MG63 (cell line): ENCODE results near the gene KLF2. TPM values are rescaled to one million over a fixed set of nuclear protein-coding genes. Genes with fewer than 3 reads are reported as not detected.

ENCODE experiments used
- DNase-seq: peaks from one replicate; pipeline ENCODE4 v3.0.0-alpha.2; 2020
- H3K27me3 ChIP-seq: fragments of 250-450 bp; sonication (Bioruptor Pico); 2 replicates; pipeline ENCODE4 v1.5.1; 2020; ENCODE audit warnings: mild to moderate bottlenecking, moderate library complexity
- H3K36me3 ChIP-seq: fragments of 250-450 bp; sonication (Bioruptor Pico); 2 replicates; pipeline ENCODE4 v1.5.1; 2020; ENCODE audit warnings: mild to moderate bottlenecking, moderate library complexity
- H3K4me3 ChIP-seq: fragments of 250-450 bp; sonication (Bioruptor Pico); 2 replicates; pipeline ENCODE4 v1.5.1; 2020; ENCODE audit warnings: mild to moderate bottlenecking, moderate library complexity
- H3K9me3 ChIP-seq: fragments of 250-450 bp; sonication (Bioruptor Pico); 2 replicates; pipeline ENCODE4 v1.5.1; 2020; ENCODE audit warnings: mild to moderate bottlenecking, moderate library complexity
- total RNA-seq: library from RNA; depleted of rRNA; stranded (reverse); fragments of >200 nt; shearing (Covaris generic); gene quantifications from 2 replicates; pipeline ENCODE4 v1.2.3, GENCODE V29; 2014; ENCODE audit warnings: low replicate concordance

KLF2 gene
- total RNA-seq, 1 experiment from 2014 or later = 4.4 TPM

DNA sequence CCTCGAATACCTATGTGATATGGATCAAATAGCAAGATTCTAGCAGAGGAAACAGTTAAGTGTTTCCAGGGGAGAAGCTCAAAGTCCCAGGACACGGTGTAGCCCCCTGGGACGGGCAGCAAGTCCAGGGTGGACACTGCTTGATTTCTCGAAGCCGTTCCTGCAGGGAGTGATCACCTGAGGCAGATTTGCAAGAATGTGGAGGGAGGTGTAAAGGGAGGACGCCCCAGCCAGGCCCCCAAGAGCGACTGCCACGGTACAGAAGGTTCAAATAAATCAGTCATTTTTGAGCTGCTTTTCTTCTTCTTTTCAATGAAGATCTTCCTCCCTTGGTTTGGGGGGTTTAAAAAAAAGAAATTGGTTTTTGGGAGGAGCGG is 41.4 kb downstream of the KLF2 start:
- Histone ChIP-seq H3K36me3 (peaks cover 7% of the 10 kb centered on the region), H3K4me3 (no peak overlapping the region), H3K27me3 (no peaks in the 10 kb centered on the region), H3K9me3 (no peaks in the 10 kb centered on the region)
- DNase-seq = no peak

DNA sequence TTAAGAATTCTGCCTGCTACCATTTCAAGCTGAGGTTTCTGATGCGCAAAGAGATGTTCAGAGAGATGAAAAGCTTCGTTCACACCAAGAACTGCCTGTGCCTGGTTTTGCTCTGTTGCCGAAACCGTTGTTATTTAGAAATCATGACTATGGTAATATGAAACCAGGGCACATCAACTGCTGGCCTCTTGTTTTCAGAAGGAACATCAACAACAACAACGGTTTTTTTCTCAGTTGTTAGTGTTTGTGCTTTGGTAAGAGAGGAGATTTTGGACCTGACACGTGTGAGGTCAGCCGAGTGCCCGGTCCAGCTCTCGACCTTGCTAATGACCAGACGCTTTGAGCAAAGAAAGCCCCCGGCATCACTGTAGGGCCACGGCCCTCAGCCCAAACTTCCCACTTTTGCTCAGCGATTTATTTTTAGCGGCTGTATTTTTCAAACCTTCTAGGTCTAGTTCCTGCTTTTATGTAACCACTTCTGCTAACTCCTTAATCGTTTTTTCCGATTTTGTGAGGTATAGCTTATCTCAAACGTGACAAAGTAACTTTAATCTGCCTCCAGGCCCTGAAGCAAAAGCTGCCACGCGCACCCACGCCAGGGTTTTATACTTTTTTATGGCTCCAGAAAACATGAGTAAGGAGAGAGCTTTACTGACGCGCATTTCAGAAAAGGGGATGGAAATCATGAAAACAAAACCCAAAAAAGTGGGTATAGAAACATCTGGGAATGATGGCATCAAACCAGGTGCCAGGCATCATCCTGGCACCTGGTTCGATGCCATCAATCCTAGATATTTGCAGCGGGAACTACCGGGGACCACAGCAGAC is 42.0 kb downstream of the KLF2 start:
- Histone ChIP-seq H3K27me3 (no peaks in the 10 kb centered on the region), H3K9me3 (no peaks in the 10 kb centered on the region), H3K4me3 (no peak overlapping the region), H3K36me3 (peaks cover 9% of the 10 kb centered on the region)
- no peak for DNase-seq

DNA sequence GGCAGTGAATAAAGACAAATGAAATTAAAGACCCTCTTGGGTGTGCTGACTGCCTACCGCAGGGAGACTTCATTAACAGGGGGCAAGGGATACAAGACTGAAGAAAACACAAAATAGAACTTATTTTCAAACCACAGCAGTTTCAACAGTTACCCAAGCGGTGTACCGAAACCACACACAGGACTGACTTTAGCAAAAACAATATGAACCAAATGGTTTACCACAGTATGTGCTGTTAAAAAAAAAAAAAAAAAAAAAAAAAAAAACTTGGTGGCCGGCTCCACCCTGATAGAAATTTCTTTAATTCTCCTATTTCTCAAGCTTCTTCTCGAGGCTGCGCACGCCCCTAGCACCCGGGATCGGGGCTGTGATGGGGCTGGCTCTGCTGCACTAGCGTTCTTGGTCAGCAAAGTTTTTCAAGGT is 42.6 kb downstream of the KLF2 start:
- DNase-seq = no peak
- no peak overlapping the region for H3K4me3 ChIP-seq
- no peaks in the 10 kb centered on the region for H3K9me3 ChIP-seq
- peaks cover 14% of the 10 kb centered on the region for H3K36me3 ChIP-seq
- H3K27me3 ChIP-seq = no peaks in the 10 kb centered on the region

DNA sequence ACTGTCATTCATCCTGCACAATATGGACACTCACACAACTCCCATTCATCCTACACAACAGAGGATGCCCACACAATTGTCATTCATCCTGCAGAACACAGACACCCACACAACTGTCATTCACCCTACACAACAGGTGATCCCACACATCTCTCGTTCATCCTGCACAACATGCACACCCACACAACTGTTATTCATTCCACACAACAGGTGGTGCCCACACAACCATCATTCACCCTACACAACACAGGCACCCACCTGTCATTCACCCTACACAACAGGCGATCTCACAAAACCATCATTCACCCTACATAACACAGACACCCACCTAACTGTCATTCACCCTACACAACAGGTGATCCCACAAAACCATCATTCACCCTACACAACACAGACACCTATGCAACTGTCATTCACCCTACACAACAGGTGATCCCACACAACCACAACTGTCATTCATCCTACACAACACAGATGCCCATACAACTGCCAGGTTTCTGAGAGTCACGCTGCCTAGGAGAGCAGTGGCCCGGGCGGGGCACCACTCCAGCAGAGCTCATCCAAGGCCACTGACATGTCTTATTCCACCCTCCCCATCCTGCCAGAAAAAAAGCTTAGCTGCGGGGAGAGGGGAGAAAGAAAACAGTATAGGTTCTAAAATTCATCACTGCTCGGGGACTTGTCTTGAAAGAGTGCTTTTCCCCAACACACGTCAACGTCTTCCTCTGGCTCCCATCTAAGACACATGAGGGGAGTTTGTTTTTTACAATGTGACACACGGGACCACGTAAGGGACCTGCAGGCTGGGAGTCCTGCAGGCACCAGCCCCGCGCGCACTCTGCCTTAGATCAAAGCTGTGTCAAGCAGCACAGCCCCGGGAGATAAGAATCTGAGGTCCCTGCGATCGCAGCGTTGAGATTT is 44.0 kb downstream of the KLF2 start:
- no peaks in the 10 kb centered on the region for H3K27me3 ChIP-seq
- DNase-seq = no peak
- no peaks in the 10 kb centered on the region for H3K9me3 ChIP-seq
- no peak overlapping the region for H3K4me3 ChIP-seq
- peaks cover 21% of the 10 kb centered on the region for H3K36me3 ChIP-seq

DNA sequence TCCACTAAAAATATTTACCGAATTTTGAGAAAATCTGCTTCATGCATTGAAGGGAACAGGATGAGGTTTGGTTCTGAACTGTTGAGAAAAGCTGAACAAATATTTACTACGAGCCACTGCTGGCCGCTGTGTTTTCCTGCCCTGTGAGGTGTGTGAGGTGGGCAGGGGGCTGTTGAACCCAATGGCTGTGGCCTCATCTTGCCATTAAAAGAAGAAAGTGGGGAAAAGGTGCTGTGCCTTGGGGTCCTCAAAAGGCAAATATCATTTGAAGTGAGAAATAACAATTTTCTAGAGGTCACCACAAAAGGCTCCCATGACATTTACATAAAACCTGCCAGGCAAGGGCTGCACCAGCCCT is 44.7 kb downstream of the KLF2 start:
- H3K27me3 ChIP-seq = no peaks in the 10 kb centered on the region
- H3K9me3 ChIP-seq = no peaks in the 10 kb centered on the region
- peaks cover 22% of the 10 kb centered on the region for H3K36me3 ChIP-seq
- DNase-seq = no peak
- H3K4me3 ChIP-seq = no peak overlapping the region

DNA sequence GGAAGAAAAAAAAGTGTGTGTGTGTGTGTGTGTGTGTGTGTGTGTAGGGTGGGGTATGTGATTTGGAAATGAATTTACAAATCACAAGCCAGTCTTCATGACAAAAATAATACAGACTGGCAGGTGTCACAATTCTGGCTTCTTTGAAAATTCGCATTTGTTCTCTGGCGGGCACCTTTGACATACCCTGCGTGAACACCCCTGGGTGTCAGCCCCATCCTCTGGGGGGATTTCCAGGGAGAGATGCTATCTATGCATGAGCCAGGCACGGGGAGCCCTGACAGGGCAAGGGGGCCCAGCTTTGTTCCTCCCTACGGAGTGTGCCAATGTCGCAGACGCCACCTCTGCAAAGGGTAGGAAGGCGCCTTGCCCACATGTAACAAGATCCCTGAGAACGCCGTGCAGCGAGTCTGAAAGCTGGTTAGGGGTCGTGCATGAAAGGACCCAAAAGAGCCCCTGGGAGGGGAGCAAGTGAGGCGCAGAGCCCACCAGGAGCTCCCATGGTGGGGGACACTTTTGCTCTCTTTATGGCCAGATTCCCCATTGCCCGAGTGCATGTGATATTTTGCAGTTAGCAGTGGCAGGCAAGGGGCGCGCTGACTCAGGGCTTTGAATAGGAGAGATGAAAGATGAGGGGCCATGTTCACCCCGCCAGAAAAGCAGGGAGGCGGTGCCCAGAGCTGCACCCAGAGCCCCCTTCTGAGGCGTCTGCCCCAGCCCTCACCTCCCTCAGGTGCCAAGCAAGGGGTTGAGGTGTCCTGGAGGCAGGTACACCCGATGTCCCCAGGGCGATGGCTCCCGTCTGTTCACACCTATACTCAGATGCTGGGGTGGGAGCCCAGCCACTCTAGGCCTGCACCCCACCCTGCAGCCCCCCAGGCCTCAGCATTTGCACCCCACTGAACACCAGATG is 45.3 kb downstream of the KLF2 start:
- Histone ChIP-seq H3K36me3 (peaks cover 28% of the 10 kb centered on the region), H3K4me3 (no peak overlapping the region)
- DNase-seq = no peak

DNA sequence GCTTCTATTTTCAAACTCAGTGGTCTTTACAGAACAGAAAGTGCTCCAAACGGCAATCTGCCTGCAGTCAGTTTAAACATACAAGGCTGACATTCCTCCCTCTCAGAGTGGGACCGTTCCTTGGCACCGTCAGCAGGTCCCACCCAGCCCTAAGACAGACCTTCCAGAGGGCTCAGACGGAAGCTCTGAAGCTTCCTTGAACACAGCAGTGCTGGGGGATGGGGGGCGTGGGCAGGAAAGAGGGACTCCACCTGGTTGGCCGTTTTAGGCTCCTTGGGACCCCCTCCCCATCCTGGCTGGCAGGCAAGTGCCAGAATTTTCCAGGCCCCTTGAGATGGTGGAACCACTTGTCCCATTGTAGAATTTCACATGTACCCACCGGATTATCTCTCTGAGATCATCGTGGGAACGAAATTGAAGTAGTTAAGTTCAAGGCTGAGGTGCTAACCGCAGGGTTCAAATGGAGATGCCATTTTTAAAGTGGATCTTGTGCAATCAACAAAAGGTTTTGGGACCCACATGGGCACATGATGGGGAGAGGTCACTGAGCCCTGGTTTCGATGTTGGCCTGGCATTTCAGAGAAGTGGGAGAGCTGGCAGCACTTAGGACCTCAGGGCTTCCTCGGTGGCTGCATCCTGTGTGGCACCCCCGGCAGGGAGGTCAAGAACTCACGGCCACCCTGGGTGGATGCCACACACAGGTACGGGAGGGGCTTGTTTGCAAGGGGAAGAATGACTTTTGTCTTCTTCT is 46.2 kb downstream of the KLF2 start:
- peaks cover 35% of the 10 kb centered on the region for H3K36me3 ChIP-seq
- DNase-seq = no peak
- H3K27me3 ChIP-seq = no peaks in the 10 kb centered on the region
- H3K9me3 ChIP-seq = no peaks in the 10 kb centered on the region
- H3K4me3 ChIP-seq = no peak overlapping the region

More for the DNA sequence above, 45.3 kb downstream of the KLF2 start:
- no peaks in the 10 kb centered on the region for H3K27me3 ChIP-seq
- H3K9me3 ChIP-seq = no peaks in the 10 kb centered on the region

DNA sequence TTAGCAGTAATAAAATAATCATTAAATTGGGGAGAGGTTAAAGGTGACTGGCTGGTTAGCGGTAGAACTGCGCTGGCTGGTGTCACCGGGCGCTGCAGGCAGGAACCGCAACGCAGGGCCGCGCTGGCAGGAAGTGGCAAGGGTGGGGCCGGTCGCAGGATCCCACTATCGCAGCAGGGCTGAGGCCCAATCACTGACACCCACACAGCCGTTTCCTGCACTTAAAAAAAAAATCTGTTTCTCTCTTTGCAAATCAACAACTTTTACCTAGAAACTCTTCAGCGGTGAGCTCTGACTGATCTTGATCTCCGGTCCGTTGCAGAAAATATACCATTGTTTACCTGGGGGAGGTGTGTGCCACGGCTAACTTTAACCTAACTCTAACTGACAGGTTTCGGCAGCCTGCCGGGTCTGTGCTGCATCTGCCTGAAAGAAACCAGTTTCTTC is 46.9 kb downstream of the KLF2 start:
- no peak for DNase-seq
- Histone ChIP-seq H3K9me3 (no peaks in the 10 kb centered on the region), H3K4me3 (no peak overlapping the region), H3K27me3 (no peaks in the 10 kb centered on the region), H3K36me3 (peaks cover 42% of the 10 kb centered on the region)

DNA sequence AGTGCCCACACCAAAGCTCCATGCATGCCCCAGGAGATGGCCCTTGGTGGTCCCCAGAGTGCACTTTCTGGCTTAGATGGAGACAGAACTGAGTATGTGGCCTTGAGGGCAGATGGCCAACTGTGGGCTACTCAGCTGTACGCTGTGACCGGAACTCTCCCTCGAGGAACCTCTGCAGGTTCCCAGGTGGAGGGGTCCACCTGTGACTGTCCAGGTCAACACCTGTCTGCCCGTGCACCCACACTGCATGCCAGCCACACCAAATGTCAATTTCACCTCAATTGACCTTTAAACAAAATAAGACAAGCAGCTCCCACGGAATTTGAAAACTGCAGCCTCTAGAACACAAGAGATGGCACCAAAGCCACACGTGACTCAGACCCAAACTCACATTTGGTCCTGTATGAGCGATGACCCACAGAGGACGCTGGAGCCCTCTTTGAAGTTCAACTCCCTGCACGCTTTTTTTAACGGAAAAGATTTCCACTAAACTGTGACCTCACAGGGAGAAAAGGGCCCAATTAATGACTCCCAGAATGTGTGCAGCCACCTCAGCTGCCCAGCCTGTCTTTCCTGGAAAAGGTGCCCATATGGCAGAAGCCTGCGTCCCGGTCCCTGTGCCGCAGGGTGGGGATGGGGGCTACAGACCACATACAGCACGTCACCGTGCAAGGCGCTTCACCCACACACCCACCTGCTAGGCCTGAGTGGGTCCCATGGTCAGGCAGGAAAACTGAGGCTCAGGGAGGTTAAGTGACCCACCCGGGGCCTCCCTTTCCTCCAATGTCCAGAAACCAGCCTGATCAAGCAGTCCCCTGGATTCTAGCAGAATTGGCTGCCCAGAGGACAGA is 47.7 kb downstream of the KLF2 start:
- DNase-seq = no peak
- Histone ChIP-seq H3K4me3 (no peak overlapping the region), H3K36me3 (peaks cover 44% of the 10 kb centered on the region), H3K27me3 (no peaks in the 10 kb centered on the region), H3K9me3 (no peaks in the 10 kb centered on the region)

DNA sequence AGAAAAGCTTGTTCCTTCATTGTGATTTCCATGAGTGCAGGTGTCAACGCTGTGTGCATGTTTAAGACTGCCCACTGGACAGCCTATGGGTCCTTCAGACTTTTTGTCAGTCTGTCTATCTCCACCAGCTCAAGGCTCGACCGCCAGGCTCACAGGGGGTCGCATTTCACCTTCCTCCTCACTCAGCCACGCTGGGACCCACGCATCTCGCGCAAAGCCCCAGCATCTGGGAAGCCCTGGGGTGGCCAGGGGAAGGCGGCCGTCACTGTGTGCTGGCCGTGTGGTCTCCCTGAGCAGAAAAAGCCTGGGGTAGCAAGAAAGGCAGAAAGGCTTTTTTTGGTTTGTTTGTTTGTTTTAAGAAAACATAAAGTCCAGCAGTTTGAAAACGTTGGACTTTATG is 48.5 kb downstream of the KLF2 start:
- peaks cover 48% of the 10 kb centered on the region for H3K36me3 ChIP-seq
- H3K27me3 ChIP-seq = no peaks in the 10 kb centered on the region
- no peak for DNase-seq

DNA sequence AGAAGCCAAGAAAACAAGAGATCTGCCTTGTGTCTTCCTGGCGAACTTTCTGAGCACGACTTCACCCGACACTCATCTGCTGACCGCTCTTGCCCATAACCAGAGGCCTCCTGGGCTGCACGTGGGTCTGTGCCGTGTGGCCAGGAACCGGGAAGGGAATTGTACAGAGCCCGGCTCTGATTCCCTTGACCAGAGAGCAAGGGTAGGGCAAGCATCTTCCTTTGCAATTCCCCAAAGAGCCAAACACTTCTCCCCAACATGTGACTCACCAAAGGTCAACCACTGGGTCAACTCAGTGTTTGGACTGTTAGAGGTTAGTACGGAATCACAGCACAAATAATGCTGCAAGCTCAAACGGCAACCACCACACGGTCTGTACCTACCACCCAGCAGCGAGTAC is 48.9 kb downstream of the KLF2 start:
- Histone ChIP-seq H3K36me3 (peaks cover 48% of the 10 kb centered on the region), H3K4me3 (no peak overlapping the region), H3K9me3 (no peaks in the 10 kb centered on the region), H3K27me3 (no peaks in the 10 kb centered on the region)
- no peak for DNase-seq

More for the DNA sequence above, 48.5 kb downstream of the KLF2 start:
- H3K4me3 ChIP-seq = no peak overlapping the region
- no peaks in the 10 kb centered on the region for H3K9me3 ChIP-seq

DNA sequence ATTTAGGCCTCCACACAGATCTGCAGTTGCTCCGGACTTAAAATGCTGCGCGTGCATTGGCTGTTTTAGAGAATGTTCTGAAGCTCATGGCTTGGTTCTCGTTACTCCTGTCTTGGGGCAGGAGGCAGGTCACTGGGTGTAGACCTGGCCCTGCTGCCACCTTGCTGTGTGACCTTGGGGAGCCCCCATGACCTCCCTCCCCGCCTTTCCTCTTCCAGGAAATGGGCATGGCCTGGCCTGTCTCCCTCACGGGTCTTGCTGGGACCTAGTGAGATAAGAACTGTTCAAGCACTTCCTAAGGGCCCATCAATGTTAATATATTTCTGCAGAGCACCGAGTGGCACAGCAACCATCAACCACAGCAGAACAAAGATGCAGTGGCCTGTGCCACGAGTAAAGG is 49.4 kb downstream of the KLF2 start:
- H3K4me3 ChIP-seq = no peak overlapping the region
- H3K36me3 ChIP-seq = peaks cover 48% of the 10 kb centered on the region
- H3K9me3 ChIP-seq = no peaks in the 10 kb centered on the region
- no peaks in the 10 kb centered on the region for H3K27me3 ChIP-seq
- no peak for DNase-seq

DNA sequence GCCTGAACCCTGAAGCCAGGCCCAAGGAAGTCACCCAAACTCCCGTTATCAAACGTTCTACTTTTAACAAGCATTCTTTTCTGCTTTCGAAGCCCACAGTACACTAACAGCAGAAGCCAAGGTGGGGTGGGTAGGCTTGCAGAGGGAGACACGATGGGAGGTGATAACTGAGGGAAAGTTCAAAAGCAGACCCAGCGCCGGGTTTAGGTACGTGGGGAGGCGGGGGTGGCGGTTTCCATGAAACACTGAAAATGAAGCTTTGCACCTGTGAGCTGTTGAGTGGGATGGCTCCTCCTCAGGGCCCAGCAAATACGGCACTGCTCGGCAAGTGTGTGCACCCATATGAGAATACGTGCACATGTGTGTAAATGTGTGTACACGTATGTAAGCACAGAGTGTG is 49.8 kb downstream of the KLF2 start:
- H3K36me3 ChIP-seq = peaks cover 48% of the 10 kb centered on the region
- H3K9me3 ChIP-seq = no peaks in the 10 kb centered on the region
- H3K4me3 ChIP-seq = no peak overlapping the region
- DNase-seq = no peak
- no peaks in the 10 kb centered on the region for H3K27me3 ChIP-seq

DNA sequence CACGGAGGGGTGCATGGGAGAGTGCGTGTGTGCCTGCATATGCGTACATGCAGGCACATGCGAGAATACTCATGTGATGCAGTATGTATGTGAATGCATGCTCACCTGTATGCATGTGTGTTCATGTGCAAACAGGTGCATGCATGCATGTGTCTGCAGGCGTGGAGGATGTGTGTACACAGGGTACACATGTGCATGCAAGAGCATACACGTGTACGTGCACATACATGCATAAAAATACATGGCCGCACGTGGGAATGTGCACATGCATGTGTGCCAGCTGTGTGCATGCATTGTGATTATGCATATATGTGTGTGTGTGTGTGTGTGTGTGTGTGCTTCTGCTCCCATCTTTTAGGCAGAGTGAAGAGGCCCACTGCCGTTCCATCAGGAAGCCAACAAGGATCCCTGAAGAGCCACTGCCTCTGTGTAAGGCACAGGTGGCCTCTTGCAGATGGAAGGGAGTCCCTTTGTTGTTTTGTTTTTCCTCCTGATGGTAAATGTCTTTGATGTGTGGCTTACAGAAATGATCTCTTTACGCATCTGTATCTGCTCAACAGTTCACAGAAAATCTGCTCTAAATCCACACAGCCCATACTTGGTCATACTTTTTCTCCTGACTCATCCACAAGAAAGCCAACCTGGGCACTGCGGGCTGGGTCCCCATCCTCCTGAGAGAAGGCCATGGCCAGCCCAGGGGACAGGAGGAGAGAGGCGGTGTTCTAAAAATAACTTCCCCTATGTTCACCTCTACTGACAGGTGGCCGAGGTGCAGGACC is 50.7 kb downstream of the KLF2 start:
- Histone ChIP-seq H3K36me3 (peaks cover 48% of the 10 kb centered on the region), H3K4me3 (no peak overlapping the region), H3K9me3 (no peaks in the 10 kb centered on the region), H3K27me3 (no peaks in the 10 kb centered on the region)
- DNase-seq = no peak

DNA sequence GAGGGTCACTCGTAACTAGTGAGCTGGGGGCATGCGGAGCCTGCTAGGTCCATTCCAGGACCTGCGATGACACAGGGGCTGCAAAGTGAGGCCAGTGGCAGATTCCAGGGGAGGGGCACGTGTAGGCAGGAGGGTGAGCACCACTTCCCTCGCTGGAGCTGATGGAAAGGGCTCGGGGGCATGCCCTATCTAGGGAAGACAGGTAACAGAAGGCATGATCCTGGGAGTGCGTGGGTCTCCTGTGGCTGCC is 51.2 kb downstream of the KLF2 start:
- DNase-seq = no peak

More for the DNA sequence above, 51.2 kb downstream of the KLF2 start:
- H3K36me3 ChIP-seq = peaks cover 48% of the 10 kb centered on the region
- H3K9me3 ChIP-seq = no peaks in the 10 kb centered on the region
- H3K27me3 ChIP-seq = no peaks in the 10 kb centered on the region
- H3K4me3 ChIP-seq = no peak overlapping the region
